ENCODE measurements around the gene P2RX5. TPM values are rescaled to one million over a fixed set of nuclear protein-coding genes. Genes with fewer than 3 reads are reported as not detected.

The P2RX5 gene
- total and polyA plus RNA-seq, 7 experiments from 2014 or later: 10.7 to 94.5 (median 18.2) TPM

GRCh38 chr17:3632287-3632686, 63.7 kb downstream of the P2RX5 start:
- Mint-ChIP-seq H3K36me3 (peaks cover 4 to 18% (median 9%) of the 10 kb centered on the region in 5 donors), H3K27me3 (no peaks in the 10 kb centered on the region), H3K4me1 (peaks cover 10 to 28% (median 19%) of the 10 kb centered on the region in 7 donors), H3K4me3 (no peak overlapping the region), H3K9me3 (no peaks in the 10 kb centered on the region), H3K27ac (no peak overlapping the region)
- Histone ChIP-seq H3K9me3 (ENCODE audit: control insufficient read depth in 2 of 3, low read length in 3 of 3) (no peaks in the 10 kb centered on the region), H3K36me3 (ENCODE audit: control insufficient read depth in 2 of 3, insufficient read depth in 3 of 3, low read length in 3 of 3) (peaks cover 0 to 37% (median 4%) of the 10 kb centered on the region in 3 experiments), H3K4me3 (ENCODE audit: low read length) (no peak overlapping the region), H3K4me1 (ENCODE audit: control insufficient read depth in 2 of 2, insufficient read depth in 2 of 2, low read length in 2 of 2) (peaks cover 0 to 3% of the 10 kb centered on the region in 2 donors), H3K27ac (ENCODE audit: low read depth, low read length) (no peak overlapping the region), H3K27me3 (ENCODE audit: control insufficient read depth in 2 of 2, insufficient read depth in 2 of 2, low read length in 2 of 2) (no peaks in the 10 kb centered on the region)
- ATAC-seq: no peak
- DNase-seq: no peak
- ChIA-PET POLR2A (no interaction called here), CTCF (interaction anchor here (0.6 kb wide), 2 partner anchors 14 to 1430 kb away, joined by 3 to 5 read pairs; no protein-coding TSS in a partner anchor)
- intact Hi-C loops (cut with micrococcal nuclease): loop anchor here in 1 of 2 donors (10.0 kb wide), 1 partner anchor 1037 kb away; the partner anchor contains the start of gene PAFAH1B1

- H3K27me3 Mint-ChIP-seq: no peaks in the 10 kb centered on the region
- CTCF ChIA-PET: no interaction called here
- H3K4me3 Mint-ChIP-seq: no peak overlapping the region
- no peaks in the 10 kb centered on the region for H3K9me3 ChIP-seq (ENCODE audit: control insufficient read depth in 2 of 3, low read length in 3 of 3)
- no peak overlapping the region for H3K27ac Mint-ChIP-seq
- H3K27me3 ChIP-seq (ENCODE audit: control insufficient read depth in 2 of 2, insufficient read depth in 2 of 2, low read length in 2 of 2): no peaks in the 10 kb centered on the region
- intact Hi-C loops (cut with micrococcal nuclease): loop anchor here in 1 of 2 donors (10.0 kb wide), 1 partner anchor 1036 kb away; the partner anchor contains the start of gene PAFAH1B1
- H3K36me3 ChIP-seq (ENCODE audit: control insufficient read depth in 2 of 3, insufficient read depth in 3 of 3, low read length in 3 of 3): peaks cover 0 to 33% (median 4%) of the 10 kb centered on the region in 3 experiments
- DNase-seq: no peak
- H3K4me1 Mint-ChIP-seq: peaks cover 6 to 24% (median 16%) of the 10 kb centered on the region in 7 donors
- H3K9me3 Mint-ChIP-seq: no peaks in the 10 kb centered on the region
- H3K4me3 ChIP-seq (ENCODE audit: low read length): no peak overlapping the region
- H3K36me3 Mint-ChIP-seq: peaks cover 4 to 28% (median 14%) of the 10 kb centered on the region in 5 donors
- no peak overlapping the region for H3K27ac ChIP-seq (ENCODE audit: low read depth, low read length)
- POLR2A ChIA-PET: no interaction called here
- H3K4me1 ChIP-seq (ENCODE audit: control insufficient read depth in 2 of 2, insufficient read depth in 2 of 2, low read length in 2 of 2): peaks cover 0 to 3% of the 10 kb centered on the region in 2 donors
- no peak for ATAC-seq
Measured at GRCh38 chr17:3630781-3631180, 65.2 kb downstream of the P2RX5 start.

GRCh38 chr17:3627769-3628167, 68.2 kb downstream of the P2RX5 start:
- H3K27ac Mint-ChIP-seq: no peak overlapping the region
- H3K36me3 Mint-ChIP-seq: peaks cover 4 to 39% (median 24%) of the 10 kb centered on the region in 5 donors
- H3K4me3 Mint-ChIP-seq: no peak overlapping the region
- Histone ChIP-seq H3K27me3 (ENCODE audit: control insufficient read depth in 2 of 2, insufficient read depth in 2 of 2, low read length in 2 of 2) (no peaks in the 10 kb centered on the region), H3K27ac (ENCODE audit: low read depth, low read length) (no peak overlapping the region), H3K9me3 (ENCODE audit: control insufficient read depth in 2 of 3, low read length in 3 of 3) (no peaks in the 10 kb centered on the region), H3K4me3 (ENCODE audit: low read length) (no peak overlapping the region), H3K4me1 (ENCODE audit: control insufficient read depth in 2 of 2, insufficient read depth in 2 of 2, low read length in 2 of 2) (no peaks in the 10 kb centered on the region), H3K36me3 (ENCODE audit: control insufficient read depth in 2 of 3, insufficient read depth in 3 of 3, low read length in 3 of 3) (peaks cover 0 to 56% (median 4%) of the 10 kb centered on the region in 3 experiments)
- POLR2A ChIA-PET: no interaction called here
- DNase-seq: no peak
- intact Hi-C loops (cut with micrococcal nuclease): loop anchor here in 1 of 2 donors (10.0 kb wide), 1 partner anchor 783 kb away; no protein-coding TSS in a partner anchor
- no peaks in the 10 kb centered on the region for H3K27me3 Mint-ChIP-seq
- H3K4me1 Mint-ChIP-seq: peaks cover 0 to 8% (median 5%) of the 10 kb centered on the region in 7 donors
- no peak for ATAC-seq
- CTCF ChIA-PET: no interaction called here
- no peaks in the 10 kb centered on the region for H3K9me3 Mint-ChIP-seq

- POLR2A ChIA-PET: interaction anchor here (0.6 to 1.4 kb wide), 2 partner anchors 8 to 9 kb away, joined by 3 to 5 read pairs; partner anchors contain the start of genes CTNS and SHPK
- DNase-seq (no peak), ATAC-seq (no peak)
- H3K27me3 Mint-ChIP-seq: no peaks in the 10 kb centered on the region
- intact Hi-C loops (cut with micrococcal nuclease): loop anchor here in 1 of 2 donors (10.0 kb wide), 1 partner anchor 782 kb away; no protein-coding TSS in a partner anchor
- Histone ChIP-seq H3K27me3 (ENCODE audit: control insufficient read depth in 2 of 2, insufficient read depth in 2 of 2, low read length in 2 of 2) (no peaks in the 10 kb centered on the region), H3K27ac (ENCODE audit: low read depth, low read length) (no peak overlapping the region), H3K4me1 (ENCODE audit: control insufficient read depth in 2 of 2, insufficient read depth in 2 of 2, low read length in 2 of 2) (no peaks in the 10 kb centered on the region), H3K4me3 (ENCODE audit: low read length) (no peak overlapping the region), H3K36me3 (ENCODE audit: control insufficient read depth in 2 of 3, insufficient read depth in 3 of 3, low read length in 3 of 3) (peaks cover 0 to 63% (median 4%) of the 10 kb centered on the region in 3 experiments), H3K9me3 (ENCODE audit: control insufficient read depth in 2 of 3, low read length in 3 of 3) (no peaks in the 10 kb centered on the region)
- H3K4me3 Mint-ChIP-seq: no peak overlapping the region
- H3K4me1 Mint-ChIP-seq: peaks cover 0 to 4% (median under 1%) of the 10 kb centered on the region in 7 donors
- CTCF ChIA-PET: no interaction called here
- no peaks in the 10 kb centered on the region for H3K9me3 Mint-ChIP-seq
- peaks cover 4 to 35% (median 21%) of the 10 kb centered on the region in 5 donors for H3K36me3 Mint-ChIP-seq
- peak overlapping the region in 1 of 9 donors; percentile 38 for H3K27ac Mint-ChIP-seq
Measured at GRCh38 chr17:3626831-3627768, 68.9 kb downstream of the P2RX5 start.

Other genes with a start within 250 kb of the P2RX5 start
- under 1 TPM in 1 of 5 experiments, not detected in 4; 0.19 TPM for gene SPATA22, start 224.3 kb downstream of the P2RX5 start, total RNA-seq
- not detected for gene SPATA22, start 224.3 kb downstream of the P2RX5 start, polyA plus RNA-seq
- gene ASPA, start 220.2 kb downstream of the P2RX5 start, total RNA-seq: not detected
- gene ASPA, start 220.2 kb downstream of the P2RX5 start, polyA plus RNA-seq: not detected
- gene TRPV3, start 138.3 kb downstream of the P2RX5 start, total RNA-seq: under 1 TPM in 3 of 5 experiments, not detected in 2; 0.15 to 0.64 (median 0.48) TPM
- gene TRPV3, start 138.3 kb downstream of the P2RX5 start, polyA plus RNA-seq: not detected
- gene TRPV1, start 86.7 kb downstream of the P2RX5 start, total RNA-seq: 1 to 10 TPM; 3.2 to 8.7 (median 7.4) TPM
- 1 to 10 TPM in 1 of 2 donors, under 1 TPM in 1; 0.13 to 1.6 TPM for gene TRPV1, start 86.7 kb downstream of the P2RX5 start, polyA plus RNA-seq
- gene SHPK, start 59.9 kb downstream of the P2RX5 start, total RNA-seq: 10 to 100 TPM in 3 of 5 experiments, 1 to 10 TPM in 2; 6.3 to 11.2 (median 10.8) TPM
- gene SHPK, start 59.9 kb downstream of the P2RX5 start, polyA plus RNA-seq: 1 to 10 TPM; 5.5 to 8.5 TPM
- 10 to 100 TPM in 2 of 5 experiments, 1 to 10 TPM in 3; 4.7 to 15.2 (median 8.8) TPM for gene CTNS, start 59.4 kb downstream of the P2RX5 start, total RNA-seq
- 10 to 100 TPM in 1 of 2 donors, 1 to 10 TPM in 1; 8.1 to 12.9 TPM for gene CTNS, start 59.4 kb downstream of the P2RX5 start, polyA plus RNA-seq
- gene TAX1BP3, start 27.6 kb downstream of the P2RX5 start, total RNA-seq: 10 to 100 TPM; 10.5 to 28.4 (median 11.7) TPM
- 10 to 100 TPM; 25.5 to 34.0 TPM for gene TAX1BP3, start 27.6 kb downstream of the P2RX5 start, polyA plus RNA-seq
- 10 to 100 TPM; 23.1 to 39.0 (median 31.2) TPM for gene EMC6, start 27.3 kb downstream of the P2RX5 start, total RNA-seq
- gene EMC6, start 27.3 kb downstream of the P2RX5 start, polyA plus RNA-seq: 100 to 1,000 TPM in 1 of 2 donors, 10 to 100 TPM in 1; 76.4 to 133 TPM
- gene HASPIN, start 27.7 kb upstream of the P2RX5 start, total RNA-seq: 10 to 100 TPM in 1 of 5 experiments, under 1 TPM in 4; 0.32 to 18.5 (median 0.35) TPM
- under 1 TPM in 1 of 2 donors, not detected in 1; 0.28 TPM for gene HASPIN, start 27.7 kb upstream of the P2RX5 start, polyA plus RNA-seq
- gene ITGAE, start 105.0 kb upstream of the P2RX5 start, total RNA-seq: 10 to 100 TPM; 16.3 to 29.4 (median 19.6) TPM
- 10 to 100 TPM; 41.2 to 44.9 TPM for gene ITGAE, start 105.0 kb upstream of the P2RX5 start, polyA plus RNA-seq
- 10 to 100 TPM; 40.6 to 49.4 (median 46.7) TPM for gene NCBP3, start 150.1 kb upstream of the P2RX5 start, total RNA-seq
- gene NCBP3, start 150.1 kb upstream of the P2RX5 start, polyA plus RNA-seq: 10 to 100 TPM in 1 of 2 donors, 1 to 10 TPM in 1; 7.8 to 14.7 TPM
- gene CAMKK1, start 196.9 kb upstream of the P2RX5 start, total RNA-seq: 10 to 100 TPM in 2 of 5 experiments, 1 to 10 TPM in 3; 4.8 to 12.5 (median 6.3) TPM
- 1 to 10 TPM; 2.3 to 3.2 TPM for gene CAMKK1, start 196.9 kb upstream of the P2RX5 start, polyA plus RNA-seq
- gene P2RX1, start 220.3 kb upstream of the P2RX5 start, total RNA-seq: 10 to 100 TPM in 1 of 5 experiments, 1 to 10 TPM in 1, under 1 TPM in 2, not detected in 1; 0.27 to 53.7 (median 2.7) TPM
- gene P2RX1, start 220.3 kb upstream of the P2RX5 start, polyA plus RNA-seq: not detected